ENCODE results near the gene TLX1.

GRCh38 chr10:101155896-101156295, 24.8 kb downstream of the TLX1 start:
- TF ChIP-seq CTCF (conservative IDR thresholded peaks at IDR 0.05; ENCODE audit: low read length) = no peak
- TF ChIP-seq EZH2phosphoT487 (IDR thresholded peaks at IDR 0.05; ENCODE audit: borderline replicate concordance) = no peak
